Prostate gland (tissue), 2 donors: Measurements from ENCODE around the gene MAP3K13.

Experiments
- POLR2A ChIP-seq: fragments of 450-650 bp; IDR thresholded peaks from one replicate; pipeline ENCODE4 v1.6.1; 2016; ENCODE audit warnings: antibody characterized with exemption, mild to moderate bottlenecking
- POLR2AphosphoS5 ChIP-seq: sonication (generic); formaldehyde crosslinking; IDR thresholded peaks from one replicate; pipeline ENCODE4 v1.6.1; 2017; ENCODE audit warnings: antibody characterized with exemption
- TF ChIP-seq, protein P1 (sequence below), 4 experiments: fragments of 200-600 bp in 2 of 4; fragments of 450-650 bp in 2 of 4; sonication (generic) in 2 of 4; IDR thresholded peaks; 1 replicate in 3 of 4; 2 replicates in 1 of 4; pipeline ENCODE4 v1.5.1; 2016 to 2019; ENCODE audit warnings: antibody characterized with exemption in 4 of 4, mild to moderate bottlenecking in 2 of 4, moderate library complexity in 2 of 4

DNA sequence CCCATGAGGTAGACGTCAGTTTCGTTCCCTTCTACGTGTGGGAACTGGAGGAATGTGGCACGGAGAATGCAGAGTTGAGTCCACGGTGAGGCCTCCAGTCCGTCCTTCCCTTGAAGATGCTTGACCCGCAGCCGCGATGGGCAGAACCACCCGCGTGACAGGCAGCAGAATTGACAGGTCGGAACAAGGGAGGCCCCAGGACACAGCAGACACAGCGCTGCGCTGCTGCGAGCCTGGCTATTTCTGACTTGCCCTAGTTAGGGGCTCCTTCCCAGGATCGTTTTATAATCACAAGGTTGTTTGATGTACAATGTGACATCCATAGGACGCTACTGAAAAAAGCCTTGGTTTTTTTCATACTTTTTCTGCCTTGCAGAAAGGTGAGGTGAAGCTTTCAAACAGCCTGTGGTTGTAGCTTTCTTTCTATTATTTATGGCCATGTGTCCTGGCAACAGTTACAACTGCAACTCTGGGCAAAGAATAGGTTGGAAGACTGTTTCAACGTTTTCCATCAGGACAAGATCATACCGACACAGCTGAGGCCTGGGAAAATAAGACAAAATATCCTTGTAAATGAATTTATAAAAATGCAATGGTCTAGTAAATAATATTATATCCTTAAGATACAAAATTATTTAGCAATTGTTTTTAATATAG, 145.5 kb downstream of the MAP3K13 start:
- TF ChIP-seq, protein P1, sequence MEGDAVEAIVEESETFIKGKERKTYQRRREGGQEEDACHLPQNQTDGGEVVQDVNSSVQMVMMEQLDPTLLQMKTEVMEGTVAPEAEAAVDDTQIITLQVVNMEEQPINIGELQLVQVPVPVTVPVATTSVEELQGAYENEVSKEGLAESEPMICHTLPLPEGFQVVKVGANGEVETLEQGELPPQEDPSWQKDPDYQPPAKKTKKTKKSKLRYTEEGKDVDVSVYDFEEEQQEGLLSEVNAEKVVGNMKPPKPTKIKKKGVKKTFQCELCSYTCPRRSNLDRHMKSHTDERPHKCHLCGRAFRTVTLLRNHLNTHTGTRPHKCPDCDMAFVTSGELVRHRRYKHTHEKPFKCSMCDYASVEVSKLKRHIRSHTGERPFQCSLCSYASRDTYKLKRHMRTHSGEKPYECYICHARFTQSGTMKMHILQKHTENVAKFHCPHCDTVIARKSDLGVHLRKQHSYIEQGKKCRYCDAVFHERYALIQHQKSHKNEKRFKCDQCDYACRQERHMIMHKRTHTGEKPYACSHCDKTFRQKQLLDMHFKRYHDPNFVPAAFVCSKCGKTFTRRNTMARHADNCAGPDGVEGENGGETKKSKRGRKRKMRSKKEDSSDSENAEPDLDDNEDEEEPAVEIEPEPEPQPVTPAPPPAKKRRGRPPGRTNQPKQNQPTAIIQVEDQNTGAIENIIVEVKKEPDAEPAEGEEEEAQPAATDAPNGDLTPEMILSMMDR (IDR thresholded peaks at IDR 0.05) = no peak
- no peak for TF ChIP-seq POLR2A
- TF ChIP-seq POLR2AphosphoS5 = no peak
